Tibial nerve (tissue), 4 donors: ENCODE results near the gene AGTRAP. TPM values are rescaled to one million over a fixed set of nuclear protein-coding genes. Genes with fewer than 3 reads are reported as not detected.

Source experiments
- DNase-seq, 2 donors: peaks; one replicate each; pipeline ENCODE4 v3.0.0-alpha.2; 2019; ENCODE audit warnings: low spot score in 2 of 2
- H3K27ac ChIP-seq, 4 donors: fragments of 200-600 bp; sonication (generic) in 3 of 4; one replicate each; pipeline ENCODE4 v1.5.1; 2017 to 2019; ENCODE audit warnings: mild to moderate bottlenecking in 1 of 4
- H3K27me3 ChIP-seq, 2 donors: fragments of 200-600 bp; sonication (generic) in 1 of 2; one replicate each; pipeline versions ENCODE4 v1.5.1 to v1.6.0; 2017 to 2019
- H3K36me3 ChIP-seq, 3 donors: fragments of 200-600 bp; sonication (generic); one replicate each; pipeline ENCODE4 v1.5.1; 2018 to 2019
- H3K4me1 ChIP-seq, 4 donors: fragments of 200-600 bp; sonication (generic) in 3 of 4; one replicate each; pipeline ENCODE4 v1.5.1; 2017 to 2019
- H3K4me3 ChIP-seq, 4 donors: fragments of 200-600 bp; sonication (generic) in 3 of 4; one replicate each; pipeline ENCODE4 v1.5.1; 2017 to 2019; ENCODE audit warnings: mild to moderate bottlenecking in 1 of 4, moderate library complexity in 1 of 4
- H3K9me3 ChIP-seq, 4 donors: fragments of 200-600 bp; sonication (generic) in 3 of 4; one replicate each; pipeline ENCODE4 v1.5.1; 2017 to 2019
- CTCF ChIP-seq, 5 experiments: fragments of 200-600 bp in 3 of 5; fragments of 450-650 bp in 2 of 5; sonication (generic) in 3 of 5; IDR thresholded peaks; one replicate each; pipeline ENCODE4 v1.5.1; 2016 to 2019; ENCODE audit warnings: antibody characterized with exemption in 5 of 5, mild to moderate bottlenecking in 3 of 5, moderate library complexity in 2 of 5
- EP300 ChIP-seq, 2 donors: sonication (generic); formaldehyde crosslinking; IDR thresholded peaks; one replicate each; pipeline ENCODE4 v1.6.1; 2017; ENCODE audit warnings: antibody characterized with exemption in 2 of 2, mild to moderate bottlenecking in 1 of 2
- POLR2A ChIP-seq, 2 donors: fragments of 450-650 bp; IDR thresholded peaks; one replicate each; pipeline ENCODE4 v1.6.1; 2017; ENCODE audit warnings: antibody characterized with exemption in 2 of 2, mild to moderate bottlenecking in 2 of 2, moderate library complexity in 2 of 2
- WGBS, 2 donors: methylation state at CpG; one replicate each; pipeline ENCODE4 v1.1.5; 2018; 5-methylcytosine and 5-hydroxymethylcytosine counted together
- total RNA-seq, 4 donors: library from RNA; depleted of rRNA; stranded (reverse); fragments of >200 nt; gene quantifications; one replicate each; pipeline ENCODE4 v1.1.0, GENCODE V29; 2016

AGTRAP gene
- total RNA-seq, 4 donors from 2014 or later = 35.6 to 118 (median 76.0) TPM

DNA sequence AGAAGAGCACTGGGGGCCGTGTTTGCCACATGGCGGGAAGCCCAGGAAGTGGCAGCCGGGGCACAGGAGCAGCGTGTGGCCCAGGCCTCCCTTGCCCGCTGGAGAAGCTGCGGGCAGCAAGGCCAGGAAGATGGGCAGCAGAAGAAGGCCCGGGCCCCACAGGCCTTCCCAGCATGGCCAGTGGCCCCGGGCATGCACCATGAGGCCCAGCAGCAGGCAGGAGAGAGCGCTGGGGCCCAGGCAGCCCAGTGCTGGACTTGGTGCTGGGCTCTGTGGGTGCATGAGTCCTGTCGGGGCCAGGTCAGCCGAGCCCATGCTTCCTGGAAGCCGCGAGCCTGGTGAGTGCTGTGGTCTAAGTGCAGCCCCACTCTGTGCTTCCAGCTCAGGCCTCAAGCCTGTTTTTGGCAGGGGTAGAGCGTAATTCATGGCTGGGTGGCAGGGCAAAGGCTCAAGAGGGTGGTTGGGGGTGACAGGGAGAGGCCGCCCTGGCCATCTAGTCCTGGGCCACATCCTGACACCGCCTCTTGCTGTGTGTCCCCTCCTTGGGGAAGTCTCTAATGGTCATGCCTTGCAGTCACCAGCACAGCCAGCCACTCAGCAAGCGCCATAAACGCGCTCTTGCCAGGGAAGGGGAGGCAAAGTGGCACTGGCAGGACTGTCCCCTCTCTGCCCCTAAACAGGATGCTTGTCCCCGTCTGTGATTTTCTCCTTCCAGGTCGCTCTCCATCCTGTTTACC is 48.5 kb downstream of the AGTRAP start:
- no peaks in the 10 kb centered on the region for H3K27me3 ChIP-seq
- DNase-seq = no peak
- no peak for TF ChIP-seq POLR2A (IDR thresholded peaks at IDR 0.05)
- no peak for TF ChIP-seq CTCF (IDR thresholded peaks at IDR 0.05)
- TF ChIP-seq EP300 (IDR thresholded peaks at IDR 0.05) = no peak
- peaks cover 0 to 6% (median 0%) of the 10 kb centered on the region in 3 donors for H3K36me3 ChIP-seq
- H3K4me3 ChIP-seq = peak overlapping the region; percentile 6 to 41 (median 30)
- H3K4me1 ChIP-seq = peaks cover 0 to 52% (median 44%) of the 10 kb centered on the region in 4 donors
- no peaks in the 10 kb centered on the region for H3K9me3 ChIP-seq
- peak overlapping the region; percentile 44 to 95 (median 82) for H3K27ac ChIP-seq
- WGBS, 2 donors = 55 to 69% methylated on average over 10 to 21 of the region's 21 CpGs

- Histone ChIP-seq H3K27ac (peak overlapping the region; percentile 44 to 95 (median 82)), H3K9me3 (no peaks in the 10 kb centered on the region), H3K36me3 (peaks cover 0 to 14% (median 0%) of the 10 kb centered on the region in 3 donors), H3K27me3 (no peaks in the 10 kb centered on the region), H3K4me3 (peak overlapping the region; percentile 6 to 41 (median 30)), H3K4me1 (peaks cover 0 to 60% (median 51%) of the 10 kb centered on the region in 4 donors)
- 8 to 14% methylated on average over 6 to 26 of the region's 30 CpGs for WGBS, 2 donors
- TF ChIP-seq POLR2A (IDR thresholded peaks at IDR 0.05) = no peak
- peak; percentile 74 to 94 (median 86) for TF ChIP-seq CTCF (IDR thresholded peaks at IDR 0.05)
- TF ChIP-seq EP300 (IDR thresholded peaks at IDR 0.05) = peak in 1 of 2 donors; percentile 60
- peak in 1 of 2 donors; percentile 48 for DNase-seq
Observed at GRCh38 chr1:11784993-11785769, 49.2 kb downstream of the AGTRAP start.

DNA sequence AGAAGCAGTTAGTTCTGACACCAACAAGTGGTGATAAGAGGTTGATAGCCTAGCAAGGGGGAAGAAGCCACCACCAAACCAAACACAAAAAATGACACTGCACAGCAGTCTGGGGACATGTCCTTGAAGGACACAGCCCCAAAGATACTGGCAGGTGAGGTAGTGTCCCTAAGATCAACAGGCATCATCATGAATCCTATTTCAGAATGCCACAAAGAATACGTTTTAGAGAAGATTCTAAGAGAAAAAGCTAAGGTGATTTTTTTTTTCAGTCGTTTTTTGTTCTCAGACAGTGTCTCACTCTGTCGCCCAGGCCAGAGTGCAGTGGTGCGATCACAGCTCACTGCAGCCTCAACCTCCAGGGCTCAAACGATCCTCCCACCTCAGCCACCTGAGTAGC is 50.2 kb downstream of the AGTRAP start:
- H3K9me3 ChIP-seq = no peaks in the 10 kb centered on the region
- no peak overlapping the region for H3K4me3 ChIP-seq
- H3K4me1 ChIP-seq = peaks cover 0 to 68% (median 59%) of the 10 kb centered on the region in 4 donors
- 53 to 63% methylated on average over 5 of the region's 5 CpGs for WGBS, 2 donors
- H3K27me3 ChIP-seq = no peaks in the 10 kb centered on the region
- TF ChIP-seq EP300 (IDR thresholded peaks at IDR 0.05) = no peak
- TF ChIP-seq CTCF (IDR thresholded peaks at IDR 0.05) = no peak
- no peak for TF ChIP-seq POLR2A (IDR thresholded peaks at IDR 0.05)
- no peak for DNase-seq
- H3K36me3 ChIP-seq = peaks cover 0 to 16% (median 0%) of the 10 kb centered on the region in 3 donors
- H3K27ac ChIP-seq = peak overlapping the region; percentile 91 to 98 (median 94)

DNA sequence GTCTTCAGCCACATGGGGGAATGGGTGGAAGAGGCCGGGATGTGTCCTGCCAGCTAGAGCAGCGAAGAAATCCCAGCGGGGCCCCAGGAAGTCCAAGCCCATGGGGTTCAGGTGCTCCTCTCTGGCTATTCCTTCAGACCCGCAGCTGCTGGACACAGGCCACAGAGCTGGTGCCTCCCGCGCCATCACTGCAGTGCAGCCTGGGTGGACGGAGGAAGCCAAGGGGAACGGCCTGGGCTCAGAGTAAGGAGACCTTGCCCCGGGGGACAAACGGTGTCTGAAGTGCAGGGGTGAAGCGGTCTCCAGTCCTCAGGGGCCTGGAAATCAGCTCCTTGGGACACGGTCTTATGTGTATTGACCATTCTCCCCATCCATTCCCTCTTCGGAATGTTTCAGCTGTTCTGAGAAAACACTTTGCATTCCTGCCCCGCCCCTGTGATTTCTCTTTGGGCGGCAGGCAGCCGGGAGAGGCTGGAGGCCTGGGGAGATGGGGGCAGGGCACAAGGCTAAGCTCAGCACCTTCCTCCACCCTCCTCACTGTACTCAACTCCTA is 51.4 kb downstream of the AGTRAP start:
- TF ChIP-seq POLR2A (IDR thresholded peaks at IDR 0.05) (no peak), EP300 (IDR thresholded peaks at IDR 0.05) (peak; percentile 75 to 81)
- Histone ChIP-seq H3K27ac (peak overlapping the region; percentile 91 to 98 (median 94)), H3K36me3 (peaks cover 0 to 21% (median 0%) of the 10 kb centered on the region in 3 donors), H3K27me3 (no peaks in the 10 kb centered on the region), H3K9me3 (no peaks in the 10 kb centered on the region), H3K4me1 (peaks cover 0 to 80% (median 68%) of the 10 kb centered on the region in 4 donors), H3K4me3 (peak overlapping the region in 2 of 4 donors; percentile 1 to 11)
- peak; percentile 57 to 64 for DNase-seq
- WGBS, 2 donors = 7 to 18% methylated on average over 8 to 12 of the region's 16 CpGs

DNA sequence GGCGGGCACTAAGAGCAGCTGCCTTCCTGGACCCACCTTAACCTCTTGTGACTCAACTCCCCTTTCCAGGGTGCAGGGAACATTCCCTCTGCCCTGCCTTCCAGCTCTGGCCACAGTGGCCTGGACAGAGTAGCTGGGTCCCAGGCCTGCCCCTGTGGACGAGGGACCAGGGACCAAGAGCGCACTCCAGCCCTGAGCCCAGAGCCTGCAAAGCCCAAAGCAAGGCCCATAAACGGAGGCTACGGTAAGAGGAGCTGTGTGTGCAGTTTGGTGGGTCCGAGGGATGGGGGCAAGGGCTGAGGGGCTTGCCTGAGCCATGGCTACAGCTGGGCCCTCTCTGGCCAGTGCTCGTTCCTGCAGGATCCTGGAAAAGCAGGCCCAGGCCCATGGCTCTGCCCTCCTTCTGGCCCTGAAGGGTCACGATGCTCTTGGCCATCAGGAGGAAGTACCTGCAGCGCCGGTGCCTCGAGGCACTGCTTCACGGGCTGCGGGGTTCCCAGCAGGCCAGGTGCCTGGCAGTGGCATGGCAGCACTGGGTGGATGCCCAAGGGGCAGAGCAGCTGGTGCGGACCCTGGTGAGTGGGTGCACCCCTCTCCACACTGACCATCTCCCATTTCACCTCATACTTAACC is 52.0 kb downstream of the AGTRAP start:
- TF ChIP-seq CTCF (IDR thresholded peaks at IDR 0.05) (no peak), POLR2A (IDR thresholded peaks at IDR 0.05) (peak in 1 of 2 donors; percentile 23)
- no peak for DNase-seq
- 61 to 66% methylated on average over 9 to 14 of the region's 14 CpGs for WGBS, 2 donors
- no peak overlapping the region for H3K4me3 ChIP-seq
- H3K27me3 ChIP-seq = no peaks in the 10 kb centered on the region
- H3K9me3 ChIP-seq = no peaks in the 10 kb centered on the region
- H3K36me3 ChIP-seq = peaks cover 0 to 27% (median 0%) of the 10 kb centered on the region in 3 donors
- H3K4me1 ChIP-seq = peaks cover 0 to 86% (median 68%) of the 10 kb centered on the region in 4 donors
- peak overlapping the region; percentile 91 to 98 (median 94) for H3K27ac ChIP-seq
